ENCODE data around the gene VARS1. TPM values are rescaled to one million over a fixed set of nuclear protein-coding genes. Genes with fewer than 3 reads are reported as not detected.
A peak's percentile ranks its signal among the peaks of the same experiment; 100 is the strongest.

The VARS1 gene
- total and polyA plus RNA-seq, 2 of the 4 experiments (the other 2 are of a cell fraction) = 41.2 to 42.0 TPM

DNA sequence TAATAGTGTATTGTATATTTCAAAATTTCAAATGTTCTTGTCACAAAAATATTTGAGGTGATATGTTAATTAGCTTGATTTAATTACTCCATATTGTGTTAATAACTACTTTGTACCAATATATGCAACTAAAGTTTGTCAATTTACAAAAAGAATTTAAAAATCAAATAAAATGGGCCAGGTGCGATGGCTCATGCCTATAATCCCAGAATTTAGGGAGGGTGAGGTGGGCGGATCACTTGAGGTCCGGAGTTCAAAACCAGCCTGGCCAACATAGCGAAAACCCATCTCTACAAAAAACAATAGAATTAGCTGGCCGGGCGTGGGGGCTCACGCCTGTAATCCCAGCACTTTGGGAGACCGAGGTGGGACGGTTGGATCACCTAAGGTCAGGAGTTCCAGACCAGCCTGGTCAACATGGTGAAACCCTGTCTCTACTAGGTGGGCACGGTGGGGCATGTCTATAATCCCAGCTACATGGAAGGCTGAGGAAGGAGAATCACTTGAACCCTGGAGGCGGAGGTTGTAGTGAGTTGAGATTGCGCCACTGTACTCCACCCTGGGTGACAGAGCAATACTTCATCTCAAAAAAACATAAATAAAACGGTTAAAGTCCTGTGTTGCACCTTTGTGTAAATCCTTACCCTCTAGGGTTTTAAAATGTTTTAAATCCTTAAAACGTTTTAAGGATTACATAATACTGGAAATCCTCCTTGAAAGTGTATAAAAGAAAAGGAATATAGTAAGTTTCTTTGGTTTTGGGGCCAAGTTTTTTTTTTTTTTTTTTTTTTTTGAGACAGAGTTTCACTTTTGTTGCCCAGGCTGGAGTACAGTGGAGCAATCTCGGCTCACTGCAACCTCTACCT lies 36.0 kb upstream of the VARS1 start:
- no peak overlapping the region for H2BK5ac ChIP-seq (ENCODE audit: low read depth, low read length, poor library complexity, severe bottlenecking)
- no peak overlapping the region for H2AFZ ChIP-seq (replicated peaks; ENCODE audit: low read length, poor library complexity)
- 80% methylated on average over 1 of the region's 15 CpGs; no CpG with 5 or more reads in 1 of the 2 experiments for WGBS, 2 experiments (ENCODE audit: extremely low coverage in 2 of 2, insufficient read length in 1 of 2)
- peaks cover 6% of the 10 kb centered on the region for H3K4me1 ChIP-seq (ENCODE audit: control insufficient read depth, insufficient read depth, low read length)
- H3K27me3 ChIP-seq (ENCODE audit: control insufficient read depth, insufficient read depth, low read length) = no peaks in the 10 kb centered on the region
- H3K79me1 ChIP-seq (ENCODE audit: low read depth in 1 of 2, low read length in 2 of 2) = peaks cover 11 to 29% of the 10 kb centered on the region in 2 experiments; a peak in 2 of 4 replicates
- no peak overlapping the region for H3K4me3 ChIP-seq (ENCODE audit: insufficient read depth, low read depth, low read length)
- no peak overlapping the region for H3K4me2 ChIP-seq (ENCODE audit: low read depth, low read length)
- no peak overlapping the region for H2AK9ac ChIP-seq (replicated peaks; ENCODE audit: low read depth, low read length, poor library complexity)
- H3K4ac ChIP-seq (ENCODE audit: low read depth, low read length) = no peak overlapping the region; the same call in 1 of the 2 replicates
- no peaks in the 10 kb centered on the region for H3K9me1 ChIP-seq (ENCODE audit: insufficient read depth, low read length)
- H2BK15ac ChIP-seq (ENCODE audit: low read depth, low read length) = no peak overlapping the region
- H3K9ac ChIP-seq (ENCODE audit: low read depth, low read length) = no peak overlapping the region
- no peak overlapping the region for H4K5ac ChIP-seq (ENCODE audit: low read depth, low read length)
- H2AK5ac ChIP-seq (ENCODE audit: low read depth, low read length) = no peak overlapping the region
- TF ChIP-seq CEBPB (IDR thresholded peaks at IDR 0.05; ENCODE audit: low read depth, low read length) = peak; percentile 10; the same call in 1 of the 2 replicates
- TF ChIP-seq BHLHE40 (IDR thresholded peaks at IDR 0.05; ENCODE audit: low read depth, low read length) = no peak
- H3K56ac ChIP-seq (ENCODE audit: extremely low read depth, insufficient read depth, low read length) = no peak overlapping the region
- H3K27ac ChIP-seq (ENCODE audit: insufficient read depth, low read length) = no peak overlapping the region
- BruUV-seq (replicated peaks) = no TSS peak
- H3K14ac ChIP-seq (replicated peaks; ENCODE audit: low read depth, low read length) = no peak overlapping the region
- DNase-seq = no peak
- no peak for ATAC-seq (ENCODE audit: low read depth)
- H3K18ac ChIP-seq (ENCODE audit: low read depth, low read length) = no peak overlapping the region
- peaks cover 17% of the 10 kb centered on the region for H4K20me1 ChIP-seq (ENCODE audit: insufficient read depth, low read length)
- 0 out of 4 replicates have a peak overlapping the region, but pooled peaks of 1 of the 2 experiments have one; percentile 7 for H4K8ac ChIP-seq (ENCODE audit: low read depth in 2 of 2, low read length in 2 of 2)
- CTCF ChIA-PET = interaction anchor here (0.7 kb wide), 1 partner anchor 16 kb away, joined by 4 read pairs; no protein-coding TSS in a partner anchor
- H2BK20ac ChIP-seq (ENCODE audit: low read depth, low read length) = no peak overlapping the region
- intact Hi-C loops (cut with micrococcal nuclease) (loop anchor here (2.0 to 5.0 kb wide), 4 partner anchors 103 to 169 kb away; partner anchors contain the start of genes ABHD16A, C6orf47, DDAH2 and GPANK1), in situ Hi-C loops (cut with MboI; ENCODE audit: low sequenced_read_pairs) (loop anchor here (10.0 kb wide), 2 partner anchors 147 to 287 kb away; partner anchors contain the start of genes ATP6V1G2, DDX39B, LY6G5C and NFKBIL1), dilution Hi-C loops (cut with HindIII; ENCODE audit: low sequenced_read_pairs, unreplicated experiment) (no loop called here)
- no peak overlapping the region for H3K23ac ChIP-seq (ENCODE audit: low read depth, low read length)
- peaks cover 6% of the 10 kb centered on the region for H3K36me3 ChIP-seq (ENCODE audit: control insufficient read depth, insufficient read depth, low read length)
- POLR2A ChIA-PET (ENCODE audit: unreplicated experiment) = no interaction called here
- no peak overlapping the region for H2BK120ac ChIP-seq (ENCODE audit: low read depth, low read length)
- H3K9me3 ChIP-seq (ENCODE audit: control insufficient read depth, insufficient read depth, low read length) = no peaks in the 10 kb centered on the region
- H4K91ac ChIP-seq (ENCODE audit: insufficient read depth, low read depth, low read length) = no peak overlapping the region

All from IMR-90 (cell line).